OCI-LY1 (cell line): Measurements from ENCODE around the gene USP17L11.
"Not testable (repeated sequence)": the region's sequence is repeated elsewhere in the genome, so short reads cannot be mapped to it uniquely, and the experiment has no call there.

ENCODE experiments used
- CTCF ChIP-seq: fragments of 200-600 bp; sonication (generic), shearing (Covaris generic); IDR thresholded peaks from 2 replicates; pipeline ENCODE4 v1.5.1; 2017; ENCODE audit warnings: mild to moderate bottlenecking, antibody characterized with exemption, low read length, moderate library complexity, mixed read lengths
- EZH2 ChIP-seq: fragments of 200-600 bp; sonication (generic), shearing (Covaris generic); IDR thresholded peaks from 2 replicates; pipeline ENCODE4 v1.8.0; 2017; ENCODE audit warnings: borderline replicate concordance, mixed run types, mild to moderate bottlenecking, antibody characterized with exemption, low read length, moderate library complexity, mixed read lengths

GRCh38 chr4:9243579-9243978, 28.4 kb downstream of the USP17L11 start, which contains the start of gene USP17L17:
- TF ChIP-seq CTCF, EZH2: not testable (repeated sequence)
